ENCODE measurements around the gene SLC30A5.
"Not testable (repeated sequence)": the region's sequence is repeated elsewhere in the genome, so short reads cannot be mapped to it uniquely, and the experiment has no call there.

DNA sequence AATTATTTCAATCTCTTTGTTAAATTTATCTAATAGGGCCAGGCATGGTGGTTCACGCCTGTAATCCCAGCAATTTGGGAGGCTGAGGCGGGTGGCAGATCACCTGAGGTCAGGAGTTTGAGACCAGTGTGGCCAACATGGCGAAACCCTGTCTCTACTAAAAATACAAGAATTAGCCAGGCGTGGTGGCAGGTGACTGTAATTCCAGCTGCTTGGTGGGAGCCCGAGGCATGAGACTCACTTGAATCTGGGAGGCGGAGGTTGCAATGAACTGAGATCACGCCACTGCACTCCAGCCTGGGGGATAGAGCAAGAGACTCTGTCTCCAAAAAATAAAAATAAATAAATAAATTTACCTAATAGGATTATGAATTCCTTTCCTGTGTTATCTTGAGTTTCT is 54.8 kb downstream of the SLC30A5 start:
- TF ChIP-seq, protein P1, sequence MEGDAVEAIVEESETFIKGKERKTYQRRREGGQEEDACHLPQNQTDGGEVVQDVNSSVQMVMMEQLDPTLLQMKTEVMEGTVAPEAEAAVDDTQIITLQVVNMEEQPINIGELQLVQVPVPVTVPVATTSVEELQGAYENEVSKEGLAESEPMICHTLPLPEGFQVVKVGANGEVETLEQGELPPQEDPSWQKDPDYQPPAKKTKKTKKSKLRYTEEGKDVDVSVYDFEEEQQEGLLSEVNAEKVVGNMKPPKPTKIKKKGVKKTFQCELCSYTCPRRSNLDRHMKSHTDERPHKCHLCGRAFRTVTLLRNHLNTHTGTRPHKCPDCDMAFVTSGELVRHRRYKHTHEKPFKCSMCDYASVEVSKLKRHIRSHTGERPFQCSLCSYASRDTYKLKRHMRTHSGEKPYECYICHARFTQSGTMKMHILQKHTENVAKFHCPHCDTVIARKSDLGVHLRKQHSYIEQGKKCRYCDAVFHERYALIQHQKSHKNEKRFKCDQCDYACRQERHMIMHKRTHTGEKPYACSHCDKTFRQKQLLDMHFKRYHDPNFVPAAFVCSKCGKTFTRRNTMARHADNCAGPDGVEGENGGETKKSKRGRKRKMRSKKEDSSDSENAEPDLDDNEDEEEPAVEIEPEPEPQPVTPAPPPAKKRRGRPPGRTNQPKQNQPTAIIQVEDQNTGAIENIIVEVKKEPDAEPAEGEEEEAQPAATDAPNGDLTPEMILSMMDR (IDR thresholded peaks at IDR 0.05), result not testable (repeated sequence)
- TF ChIP-seq POLR2AphosphoS5, POLR2A (IDR thresholded peaks at IDR 0.05): not testable (repeated sequence)
